Measurements from ENCODE around the gene ACBD5.

GRCh38 chr10:27158421-27158820 is 82.2 kb downstream of the ACBD5 start:
- no peak for TF ChIP-seq CTCF (IDR thresholded peaks at IDR 0.05)
- TF ChIP-seq POLR2A (IDR thresholded peaks at IDR 0.05): no peak
